Astrocyte (in vitro differentiated cells and primary cell): ENCODE measurements around the gene AFF3.

Experiments used
- CTCF ChIP-seq: IDR thresholded peaks from 2 replicates; pipeline ENCODE4 v1.5.1; 2011; ENCODE audit warnings: low read depth, mild to moderate bottlenecking, inconsistent platforms, low read length, moderate library complexity; ENCODE audit not compliant: insufficient read depth
- EZH2 ChIP-seq: IDR thresholded peaks from 2 replicates; pipeline ENCODE4 v1.6.1; 2012; ENCODE audit warnings: mild to moderate bottlenecking, low read length, inconsistent platforms; ENCODE audit not compliant: insufficient read depth

DNA sequence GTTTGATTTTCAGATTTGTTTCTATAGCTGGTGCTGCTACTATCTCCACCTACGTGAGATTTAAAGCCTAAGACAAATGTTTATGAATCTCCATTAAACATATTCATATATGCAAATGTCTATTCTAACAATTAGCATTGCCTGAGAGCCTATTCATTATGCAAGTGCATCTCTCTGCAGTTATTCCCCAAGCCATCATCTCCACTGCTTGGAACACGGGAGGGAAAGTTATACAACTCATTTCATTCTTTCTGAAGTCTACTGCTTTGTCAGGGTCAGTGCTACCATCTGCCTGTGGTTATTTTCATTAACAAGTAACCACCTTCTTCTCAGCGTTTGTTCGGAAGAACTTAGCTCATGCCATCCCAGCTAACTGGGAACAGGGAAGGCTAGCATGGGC lies 463.8 kb downstream of the AFF3 start:
- TF ChIP-seq CTCF = no peak
- no peak for TF ChIP-seq EZH2
